Urothelium cell line (cell line): ENCODE data around the gene PLA2G15.
A peak's percentile ranks its signal among the peaks of the same experiment; 100 is the strongest.

Source experiments
- DNase-seq: peaks from one replicate; pipeline ENCODE4 v3.0.0; 2011; ENCODE audit warnings: low spot score, mixed read lengths
- FAIRE-seq: peaks from 2 replicates; lab custom pipeline; 2011; peaks lifted over from hg19 to GRCh38; lab: Jason Lieb, UNC

Gene PLA2G15, protein sequence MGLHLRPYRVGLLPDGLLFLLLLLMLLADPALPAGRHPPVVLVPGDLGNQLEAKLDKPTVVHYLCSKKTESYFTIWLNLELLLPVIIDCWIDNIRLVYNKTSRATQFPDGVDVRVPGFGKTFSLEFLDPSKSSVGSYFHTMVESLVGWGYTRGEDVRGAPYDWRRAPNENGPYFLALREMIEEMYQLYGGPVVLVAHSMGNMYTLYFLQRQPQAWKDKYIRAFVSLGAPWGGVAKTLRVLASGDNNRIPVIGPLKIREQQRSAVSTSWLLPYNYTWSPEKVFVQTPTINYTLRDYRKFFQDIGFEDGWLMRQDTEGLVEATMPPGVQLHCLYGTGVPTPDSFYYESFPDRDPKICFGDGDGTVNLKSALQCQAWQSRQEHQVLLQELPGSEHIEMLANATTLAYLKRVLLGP

DNA sequence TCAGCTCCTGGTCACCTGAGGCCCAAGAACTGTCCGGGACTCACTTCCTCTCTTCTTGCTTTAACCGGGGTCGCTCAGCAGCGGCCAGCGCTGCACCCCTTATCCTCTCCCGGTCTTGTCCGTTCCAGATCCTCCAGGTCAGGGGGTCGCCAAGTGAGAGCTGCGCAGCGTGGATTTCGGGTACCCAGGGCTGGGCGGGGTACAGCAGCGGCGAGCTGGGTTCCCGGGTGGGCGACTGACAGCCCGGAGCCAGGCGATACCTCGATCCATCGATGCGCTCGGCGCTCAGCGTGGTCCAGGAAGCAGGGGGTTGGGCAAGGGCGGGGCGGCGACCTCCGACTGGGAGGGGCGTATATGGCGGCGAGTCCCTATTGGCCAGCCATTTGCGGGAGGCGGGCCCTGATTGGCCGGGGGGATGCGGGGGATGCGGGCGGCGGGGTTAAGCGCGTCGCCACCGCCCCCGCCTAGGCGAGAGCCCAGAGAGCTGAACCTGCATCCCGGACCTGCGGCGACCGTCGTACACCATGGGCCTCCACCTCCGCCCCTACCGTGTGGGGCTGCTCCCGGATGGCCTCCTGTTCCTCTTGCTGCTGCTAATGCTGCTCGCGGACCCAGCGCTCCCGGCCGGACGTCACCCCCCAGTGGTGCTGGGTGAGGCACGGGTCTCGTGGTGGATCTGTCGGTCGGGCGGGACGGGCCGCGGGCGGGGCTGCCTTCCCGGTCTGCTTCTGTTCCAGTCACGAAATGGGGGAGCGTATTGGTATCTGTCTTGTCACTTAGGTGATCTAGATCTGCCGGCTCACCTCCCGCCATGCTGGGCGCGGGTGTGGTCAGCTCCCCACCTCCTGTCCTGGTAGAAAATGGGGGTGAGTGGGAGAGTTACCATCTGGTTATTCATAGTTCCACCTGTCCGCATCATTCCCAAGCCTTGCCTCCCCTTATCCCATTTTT, at the start of gene PLA2G15:
Gene PLA2G15 (plus strand): TSS at position 471 of the 951 bp plus-strand sequence. CDS start 54 bp downstream, at position 525.
- DNase-seq (peak; percentile 97), FAIRE-seq (no peak)

DNA sequence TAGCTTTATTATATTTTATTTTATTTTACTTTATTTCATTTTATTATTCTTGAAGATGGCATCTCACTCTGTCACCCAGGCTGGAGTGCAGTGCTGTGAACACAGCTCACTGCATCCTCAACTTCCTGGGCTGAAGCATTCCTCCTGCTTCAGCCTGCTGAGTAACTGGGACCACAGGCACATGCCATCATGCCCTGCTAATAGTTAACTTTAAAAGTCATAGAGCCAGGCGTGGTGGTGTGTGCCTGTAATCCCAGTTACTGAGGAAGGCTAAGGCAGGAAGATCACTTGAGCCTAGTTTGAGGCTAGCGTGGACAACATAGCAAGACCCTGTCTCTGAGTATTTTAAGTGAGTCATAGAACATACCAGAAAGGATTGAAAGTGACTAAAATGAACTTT, 47.9 kb upstream of the PLA2G15 start:
- DNase-seq: no peak
- no peak for FAIRE-seq

DNA sequence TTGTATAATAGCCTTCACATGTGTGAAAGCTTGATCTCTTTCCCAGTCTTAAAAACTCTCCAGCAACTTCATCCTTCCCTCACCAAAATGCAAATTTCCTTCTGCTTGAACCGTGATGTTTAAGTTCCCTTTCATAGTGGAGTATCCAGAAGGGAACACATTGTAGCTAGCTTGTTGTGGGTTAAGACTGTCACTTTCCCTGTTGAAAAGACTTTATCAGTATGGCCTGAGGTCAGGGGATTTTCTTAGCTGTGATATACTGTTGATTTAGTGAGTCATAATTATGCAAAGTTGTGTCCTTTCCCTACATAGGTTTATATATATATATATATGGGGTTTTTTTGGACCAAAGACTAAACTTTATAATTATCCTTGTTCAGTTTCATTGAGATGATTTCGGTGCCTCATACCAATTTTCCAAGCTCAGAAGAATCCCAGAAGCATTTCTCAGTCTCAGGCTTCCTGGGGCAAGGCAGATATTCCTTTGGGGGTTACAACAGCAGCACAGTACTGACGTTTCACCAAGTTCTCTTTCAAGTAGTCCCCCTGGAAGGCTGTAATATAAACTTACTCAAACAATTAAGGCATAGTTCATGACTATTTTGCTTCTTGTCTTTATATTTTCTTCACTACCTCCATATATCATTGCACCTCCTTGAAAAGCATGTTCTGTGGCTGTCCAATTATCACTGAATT, 44.9 kb upstream of the PLA2G15 start:
- no peak for FAIRE-seq
- DNase-seq: no peak

DNA sequence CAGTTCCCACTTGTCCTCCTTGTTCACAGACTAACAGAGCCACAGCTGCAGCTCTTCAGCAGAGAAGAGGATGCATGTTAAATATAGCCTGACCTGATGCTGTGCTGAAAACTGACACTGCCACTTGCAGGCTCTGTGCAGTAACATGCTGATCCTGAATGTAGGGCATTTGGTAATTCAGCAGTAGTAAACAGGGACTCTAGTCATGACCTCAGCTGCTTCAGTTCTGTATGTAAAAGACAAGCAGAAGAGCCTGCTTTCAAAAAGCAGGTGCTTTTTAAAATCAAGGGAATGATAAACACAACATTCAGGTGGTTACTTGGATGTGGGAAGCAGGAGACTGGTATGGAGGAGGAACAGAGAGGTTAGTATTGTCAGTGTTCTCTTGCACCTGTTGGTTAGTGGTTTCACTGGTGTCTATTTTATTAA, 43.1 kb upstream of the PLA2G15 start:
- no peak for FAIRE-seq
- no peak for DNase-seq

DNA sequence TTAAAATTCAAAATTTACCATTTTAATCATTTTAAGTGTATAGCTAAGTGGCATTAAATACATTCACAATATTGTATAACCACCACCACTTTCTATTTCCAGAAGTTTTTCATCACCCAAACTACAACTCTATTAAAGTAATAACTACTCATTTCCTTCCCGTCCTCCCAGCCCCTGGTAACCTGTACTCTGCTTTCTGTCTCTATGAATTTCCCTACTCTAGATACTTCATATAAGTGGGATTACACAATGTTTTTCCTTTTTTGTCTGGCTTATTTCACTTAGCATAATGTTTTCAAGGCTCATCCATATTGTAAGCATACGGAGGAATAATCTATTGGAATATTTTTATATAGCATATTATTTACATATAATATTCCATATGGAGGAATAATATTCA, 38.9 kb upstream of the PLA2G15 start:
- DNase-seq (no peak), FAIRE-seq (no peak)

DNA sequence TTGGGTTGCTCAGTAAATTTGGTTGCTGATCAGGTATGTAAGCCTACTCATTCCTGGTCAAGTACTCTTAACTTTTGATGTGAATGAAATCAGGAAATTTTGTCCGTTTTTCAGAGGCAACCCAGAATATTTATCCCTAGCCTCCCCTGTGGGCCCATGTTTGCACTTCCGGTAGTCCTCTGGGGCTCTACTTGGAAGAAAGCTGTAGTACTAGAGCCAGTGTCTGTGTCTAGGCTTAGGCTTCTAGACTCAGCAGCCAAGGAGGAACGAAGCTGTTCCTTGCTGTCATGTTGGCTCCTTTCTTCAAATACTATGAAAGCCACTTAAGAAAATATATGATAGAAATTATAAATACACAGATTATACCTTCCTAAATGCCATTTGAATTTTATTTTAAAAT, 30.4 kb upstream of the PLA2G15 start:
- FAIRE-seq (no peak), DNase-seq (no peak)

DNA sequence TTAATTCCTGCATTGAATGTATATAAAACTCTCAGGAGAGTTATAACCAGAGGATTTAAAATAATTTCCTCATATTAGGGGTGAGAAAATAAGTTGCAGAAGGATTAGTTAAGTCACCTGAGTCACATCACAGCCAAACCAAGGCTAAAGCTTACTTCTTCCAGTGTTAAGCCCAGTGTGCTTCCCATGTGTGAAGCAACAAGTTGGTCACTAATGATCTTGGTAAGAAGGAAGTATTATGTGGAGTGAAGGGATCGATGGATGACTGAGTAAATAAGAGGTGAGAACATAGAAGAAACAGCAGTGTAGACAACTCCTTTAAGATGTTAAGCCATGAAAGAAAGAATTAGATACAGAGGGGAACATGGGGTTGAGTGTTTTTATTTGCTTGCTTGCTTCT, 29.9 kb upstream of the PLA2G15 start:
- DNase-seq (no peak), FAIRE-seq (no peak)

DNA sequence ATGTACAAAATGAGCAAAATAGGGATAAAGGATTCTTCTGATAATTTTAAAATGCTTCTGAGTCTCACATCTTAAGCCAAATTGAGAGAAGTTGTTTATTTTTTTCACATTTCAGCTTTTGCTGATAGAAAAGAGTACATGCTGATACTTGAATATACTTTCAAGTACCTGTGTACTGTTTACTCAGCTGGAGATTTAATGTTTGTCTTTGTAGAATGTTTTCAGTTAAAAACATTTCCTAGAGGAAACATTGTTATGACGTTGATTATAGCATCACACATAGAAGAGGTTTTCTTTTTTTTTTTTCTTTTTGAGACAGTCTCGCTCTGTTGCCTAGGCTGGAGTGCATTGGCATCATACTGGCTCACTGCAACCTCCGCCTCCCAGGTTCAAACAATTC, 28.9 kb upstream of the PLA2G15 start:
- no peak for FAIRE-seq
- DNase-seq: no peak

DNA sequence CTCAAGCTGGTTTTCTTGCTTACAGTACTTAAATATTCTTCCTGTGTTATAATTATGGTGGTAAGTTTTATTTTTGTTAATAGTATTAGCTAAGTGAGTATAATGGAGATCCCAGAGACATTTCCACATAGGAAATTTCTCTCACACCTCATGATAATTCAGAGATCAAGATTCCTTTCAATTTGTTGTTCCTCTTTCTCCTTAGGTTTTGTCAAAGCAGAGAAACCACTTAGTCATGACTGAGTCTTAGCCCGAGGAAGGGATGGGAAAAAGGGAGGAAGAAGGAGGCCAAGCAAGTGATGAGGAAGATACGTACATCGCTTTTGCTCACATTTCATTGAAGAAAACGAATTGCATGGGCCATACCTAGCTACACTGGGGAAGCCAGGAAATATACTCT, 27.7 kb upstream of the PLA2G15 start:
- no peak for DNase-seq
- no peak for FAIRE-seq

DNA sequence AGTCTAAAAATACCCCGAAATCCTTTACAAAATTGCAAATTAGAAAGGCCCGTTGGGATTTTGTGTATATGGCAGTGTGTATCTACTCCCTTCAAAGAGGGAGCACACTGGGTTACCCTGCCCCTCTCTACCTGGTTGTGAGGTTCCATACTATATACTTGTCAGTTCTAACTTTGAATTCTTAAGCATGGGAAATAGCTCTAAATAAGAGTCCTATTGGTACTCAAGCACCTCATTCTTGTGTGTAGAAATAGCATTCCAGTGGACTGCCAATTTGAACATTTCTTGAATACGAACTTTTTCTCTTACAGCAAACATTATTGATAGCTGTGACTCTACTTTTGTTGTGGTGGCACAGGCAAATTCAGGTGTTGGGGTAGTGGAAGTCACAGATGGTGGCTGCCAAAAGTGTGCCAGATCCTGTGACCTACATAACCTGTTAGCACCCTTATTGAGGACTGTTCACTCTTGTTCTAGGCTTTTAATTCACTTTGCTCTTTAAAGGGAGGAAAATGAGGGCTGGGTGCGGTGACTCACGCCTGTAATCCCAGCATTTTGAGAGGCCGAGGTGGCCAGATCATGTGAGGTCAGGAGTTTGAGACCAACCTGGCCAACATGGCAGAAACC, 25.3 kb upstream of the PLA2G15 start:
- no peak for FAIRE-seq
- DNase-seq: no peak

DNA sequence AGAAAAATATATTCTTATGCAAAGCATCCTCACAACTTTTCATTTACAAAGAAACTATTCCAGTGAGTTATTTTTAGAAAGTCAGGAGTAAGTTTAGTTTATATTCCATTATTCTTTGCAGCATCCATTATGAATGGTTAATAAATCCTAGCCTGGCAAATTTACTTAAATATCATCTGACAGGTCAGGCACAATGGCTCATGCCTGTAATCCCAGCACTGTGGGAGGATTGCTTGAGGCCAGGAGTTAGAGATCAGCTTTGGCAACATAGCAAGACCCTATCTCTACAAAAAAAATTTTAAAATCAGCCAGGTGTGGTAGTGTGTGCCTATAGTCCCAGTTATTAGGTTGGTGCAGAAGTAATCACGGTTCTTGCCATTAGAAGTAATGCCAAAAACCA, 22.1 kb upstream of the PLA2G15 start:
- FAIRE-seq: no peak
- no peak for DNase-seq

DNA sequence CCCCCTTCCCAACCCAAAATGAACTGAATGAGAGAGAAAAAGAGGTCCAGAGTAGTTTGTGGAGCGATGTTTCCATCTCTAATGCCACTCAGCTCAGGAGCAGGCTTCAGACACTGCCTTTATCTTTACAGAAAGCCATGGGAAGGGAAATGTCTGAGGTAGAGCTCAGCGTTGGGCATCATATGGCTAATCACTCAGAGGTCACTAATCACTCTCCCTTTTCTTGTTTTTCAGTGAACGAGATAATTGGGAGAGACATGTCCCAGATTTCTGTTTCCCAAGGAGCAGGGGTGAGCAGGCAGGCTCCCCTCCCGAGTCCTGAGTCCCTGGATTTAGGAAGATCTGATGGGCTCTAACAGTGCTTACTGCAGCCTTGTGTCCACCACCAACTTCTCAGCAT, 19.1 kb upstream of the PLA2G15 start:
- FAIRE-seq: no peak
- DNase-seq: no peak

DNA sequence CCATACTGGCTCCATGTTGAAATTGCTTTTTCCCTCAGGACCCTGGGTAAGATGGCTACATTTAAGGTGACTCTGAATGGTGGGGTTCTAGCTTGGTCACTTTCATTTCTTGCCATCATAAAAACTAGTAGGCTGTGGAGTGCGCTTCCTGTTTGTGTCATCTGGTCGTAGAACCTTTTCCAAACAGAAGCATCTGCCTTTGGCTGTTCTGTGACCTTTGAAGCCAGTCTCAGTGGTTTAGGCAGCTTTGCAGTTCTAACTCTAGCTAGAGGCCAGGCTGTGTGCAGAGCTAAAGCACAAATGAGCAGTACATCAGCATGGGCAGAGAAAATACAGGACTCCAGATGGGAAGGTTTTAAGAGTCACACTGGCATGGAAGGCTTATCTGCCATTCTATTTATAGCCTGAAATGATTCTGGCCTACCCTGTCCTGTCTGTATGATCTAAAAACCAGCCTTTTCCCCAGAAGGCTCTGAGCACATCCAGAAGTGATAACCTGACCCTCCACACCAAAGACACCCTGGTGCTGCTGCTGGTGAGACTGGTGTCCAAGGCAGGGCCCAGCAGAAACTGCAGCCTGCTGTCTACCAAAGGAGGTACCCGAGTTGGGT, 17.9 kb upstream of the PLA2G15 start:
- no peak for DNase-seq
- FAIRE-seq: no peak

DNA sequence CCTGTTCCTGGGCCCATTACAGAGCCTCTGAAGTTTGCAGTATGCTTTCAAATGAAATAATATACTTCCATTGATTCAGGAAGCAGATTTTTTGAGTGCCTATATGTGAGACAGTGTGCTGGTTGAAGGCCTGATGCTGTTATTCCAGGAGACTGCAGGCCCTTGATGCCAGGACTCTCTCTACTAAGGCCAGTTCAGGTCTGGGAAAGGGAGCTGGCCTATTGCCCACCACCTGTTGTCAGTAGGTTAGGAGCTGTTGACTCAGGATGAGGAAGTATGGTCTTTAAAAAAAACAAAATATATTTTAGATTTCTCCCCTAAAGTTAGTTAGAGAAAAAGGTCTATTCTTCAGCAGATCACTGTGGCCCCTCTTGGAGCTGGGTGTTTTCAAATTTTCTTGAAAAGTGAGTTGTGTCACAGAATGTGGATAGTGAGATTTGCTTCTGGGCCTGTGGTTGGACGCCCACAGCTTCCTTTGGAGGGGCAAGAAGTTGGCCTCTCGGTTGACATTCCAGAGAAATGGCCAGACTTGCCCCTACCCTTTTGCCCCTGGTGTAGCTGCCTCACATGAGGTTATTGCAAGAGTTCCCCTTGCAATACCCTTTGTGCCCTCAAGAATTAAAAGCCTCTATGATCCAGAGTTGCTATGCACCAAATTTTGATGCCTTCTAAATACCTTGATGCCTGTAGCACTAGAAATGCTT, 17.2 kb upstream of the PLA2G15 start:
- DNase-seq (no peak), FAIRE-seq (no peak)

DNA sequence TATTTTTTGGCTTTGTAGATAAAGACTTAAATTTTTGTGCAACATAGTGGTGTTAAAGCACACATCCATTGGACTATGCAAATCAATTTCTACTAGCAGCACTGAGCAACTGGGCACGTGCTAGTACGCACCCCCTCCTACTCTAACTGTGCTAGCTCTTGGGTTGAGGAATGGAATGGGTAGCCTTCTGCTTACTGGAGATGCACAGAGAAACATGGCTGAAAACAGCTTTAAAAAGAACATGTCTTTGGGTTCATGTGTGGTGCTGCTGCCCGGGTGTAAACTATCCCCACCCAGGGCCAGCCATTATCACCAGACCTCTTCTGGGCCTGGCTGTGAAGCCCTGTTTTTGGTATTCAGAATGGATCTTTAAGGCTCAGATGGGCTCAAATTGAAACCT, 16.5 kb upstream of the PLA2G15 start:
- FAIRE-seq (no peak), DNase-seq (no peak)

DNA sequence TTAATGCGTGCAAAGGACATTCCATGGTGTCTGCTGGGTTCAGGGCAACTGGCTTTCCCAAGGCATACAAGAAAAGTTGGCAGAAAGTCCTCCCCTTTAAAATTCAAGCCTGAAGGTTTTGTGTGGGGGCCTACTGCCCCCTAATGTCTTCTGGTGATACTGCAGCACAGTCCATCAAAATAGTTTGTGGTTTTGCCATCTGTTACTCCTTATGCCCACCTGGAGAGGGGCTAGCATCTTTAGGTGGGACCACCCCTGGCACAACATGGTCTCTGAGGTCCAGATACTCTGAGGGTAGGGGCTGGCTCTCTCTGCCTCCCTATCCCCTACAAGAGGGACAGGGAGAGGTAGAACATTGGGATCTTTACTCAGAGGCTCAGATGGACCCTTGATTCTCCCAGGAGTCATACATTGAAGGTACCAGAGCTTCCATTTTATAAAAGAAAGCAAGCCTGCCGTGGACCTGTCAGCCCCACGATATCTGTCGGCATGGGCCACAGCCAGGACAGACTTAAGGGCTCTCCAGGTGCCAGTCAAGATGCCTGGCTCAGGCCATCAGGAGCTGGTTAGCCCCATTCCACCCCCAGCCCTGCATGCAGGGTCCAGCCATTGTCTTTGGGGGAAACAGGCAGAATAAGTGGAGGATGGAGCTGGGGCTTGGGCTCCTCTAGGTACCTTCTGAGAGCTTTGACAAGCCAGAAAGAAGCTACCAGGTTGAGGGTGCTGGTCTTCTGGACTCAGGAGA, 15.6 kb upstream of the PLA2G15 start:
- FAIRE-seq (no peak), DNase-seq (peak; percentile 66)

DNA sequence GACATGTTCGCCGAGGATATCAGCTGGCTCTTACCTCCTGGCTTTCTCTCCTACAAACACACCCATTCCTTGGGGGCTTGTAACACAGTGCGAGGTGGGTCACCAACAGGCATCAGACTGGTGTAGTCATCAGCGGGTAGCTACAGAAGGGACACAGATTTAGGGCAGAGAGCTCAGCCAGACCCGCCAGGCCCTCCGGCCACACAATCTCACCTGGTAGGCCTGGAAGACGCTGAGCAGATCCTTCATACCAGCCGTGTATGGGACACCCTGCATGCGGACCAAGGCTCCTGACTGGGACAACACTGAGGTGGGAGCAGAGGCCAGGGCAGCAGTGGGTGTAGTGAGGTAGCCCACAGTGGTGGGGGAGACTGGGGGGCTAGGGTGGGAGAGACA, 15.0 kb upstream of the PLA2G15 start:
- peak; percentile 56 for FAIRE-seq
- DNase-seq: no peak

DNA sequence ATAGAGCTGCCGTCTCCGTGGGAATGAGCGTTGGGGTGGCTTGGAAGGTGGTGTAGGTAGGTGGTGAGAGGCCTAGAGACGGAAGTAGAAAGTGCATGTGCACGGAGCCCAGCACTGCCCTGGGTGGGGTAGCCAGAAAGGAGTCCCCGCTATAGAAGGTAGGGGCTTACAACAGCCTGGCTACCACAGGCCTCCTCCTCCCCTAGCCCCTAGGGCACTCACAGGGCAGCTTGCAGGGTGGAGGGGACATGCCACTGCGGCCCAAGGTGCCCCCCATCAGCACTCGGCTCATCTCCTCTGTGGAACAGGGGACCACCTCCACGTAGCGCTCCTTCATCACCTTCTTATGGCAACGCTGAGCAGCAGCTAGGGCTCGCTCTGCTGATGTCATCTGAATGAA, 14.2 kb upstream of the PLA2G15 start:
- no peak for FAIRE-seq
- DNase-seq: no peak
